Liver (tissue), 9 donors: ENCODE measurements around the gene NUTM2G. TPM values are rescaled to one million over a fixed set of nuclear protein-coding genes. Genes with fewer than 3 reads are reported as not detected.
"Not testable (repeated sequence)": the region's sequence is repeated elsewhere in the genome, so short reads cannot be mapped to it uniquely, and the experiment has no call there.

Experiments used
- DNase-seq: peaks from one replicate; pipeline ENCODE4 v3.0.0-alpha.2; 2017; ENCODE audit warnings: low spot score
- H3K27ac ChIP-seq, 2 donors: one replicate each; pipeline ENCODE4 v1.7.0; 2013; ENCODE audit warnings: inconsistent platforms in 2 of 2, low read length in 2 of 2, control low read depth in 1 of 2, low read depth in 1 of 2, mild to moderate bottlenecking in 1 of 2
- H3K27me3 ChIP-seq, 4 donors: one replicate each; pipeline versions ENCODE4 v1.6.1 to v1.7.0; 2013; ENCODE audit warnings: low read length in 3 of 4, inconsistent platforms in 1 of 4, mild to moderate bottlenecking in 1 of 4, moderate library complexity in 1 of 4; ENCODE audit not compliant: control insufficient read depth in 4 of 4, insufficient read depth in 4 of 4
- H3K36me3 ChIP-seq, 4 donors: one replicate each; pipeline versions ENCODE4 v1.6.1 to v1.7.0; 2013; ENCODE audit warnings: low read length in 3 of 4, mild to moderate bottlenecking in 3 of 4, low read depth in 1 of 4, moderate library complexity in 1 of 4; ENCODE audit not compliant: control insufficient read depth in 4 of 4, insufficient read depth in 3 of 4
- H3K4me1 ChIP-seq, 4 donors: one replicate each; pipeline versions ENCODE4 v1.6.1 to v1.7.0; 2013; ENCODE audit warnings: low read length in 3 of 4, mild to moderate bottlenecking in 3 of 4, moderate library complexity in 1 of 4; ENCODE audit not compliant: control insufficient read depth in 4 of 4, insufficient read depth in 4 of 4
- H3K4me3 ChIP-seq, 3 donors: one replicate each; pipeline versions ENCODE4 v1.6.1 to v1.7.0; 2013; ENCODE audit warnings: low read length in 3 of 3, control low read depth in 1 of 3, low read depth in 1 of 3, mild to moderate bottlenecking in 1 of 3
- H3K9ac ChIP-seq, 2 donors: one replicate each; pipeline ENCODE4 v1.7.0; 2013; ENCODE audit warnings: low read length in 2 of 2, mild to moderate bottlenecking in 2 of 2, moderate library complexity in 2 of 2, control low read depth in 1 of 2, low read depth in 1 of 2
- H3K9me3 ChIP-seq, 4 donors: one replicate each; pipeline versions ENCODE4 v1.6.1 to v1.7.0; 2013; ENCODE audit warnings: low read length in 3 of 4; ENCODE audit not compliant: control insufficient read depth in 4 of 4
- WGBS: extraction: QIAGEN DNeasy Blood & Tissue Kit; methylation state at CpG from one replicate; pipeline ENCODE4 v1.1.7; 2013; 5-methylcytosine and 5-hydroxymethylcytosine counted together
- polyA plus RNA-seq, 2 donors: library from polyadenylated mRNA; stranded (reverse) in 1 of 2; unstranded in 1 of 2; fragments of 200-250 nt in 1 of 2; fragments of >200 nt in 1 of 2; fragmentation: Nextera tagmentation in 1 of 2; extraction: Ambion mirVana in 1 of 2; gene quantifications; one replicate each; pipeline versions ENCODE4 v1.2.1 to v1.2.3, GENCODE V29; 2013 to 2015
- total RNA-seq, 2 donors: library from RNA; depleted of rRNA; stranded (reverse); fragments of >200 nt; gene quantifications; one replicate each; pipeline ENCODE4 v1.2.3, GENCODE V29; 2014
- donor health status: healthy.
- donor health status: healthy.
- donor health status: healthy.
- donor health status: healthy.
- donor health status: healthy.

The NUTM2G gene
- total and polyA plus RNA-seq, 4 donors: 0.07 TPM; not detected in 3

DNA sequence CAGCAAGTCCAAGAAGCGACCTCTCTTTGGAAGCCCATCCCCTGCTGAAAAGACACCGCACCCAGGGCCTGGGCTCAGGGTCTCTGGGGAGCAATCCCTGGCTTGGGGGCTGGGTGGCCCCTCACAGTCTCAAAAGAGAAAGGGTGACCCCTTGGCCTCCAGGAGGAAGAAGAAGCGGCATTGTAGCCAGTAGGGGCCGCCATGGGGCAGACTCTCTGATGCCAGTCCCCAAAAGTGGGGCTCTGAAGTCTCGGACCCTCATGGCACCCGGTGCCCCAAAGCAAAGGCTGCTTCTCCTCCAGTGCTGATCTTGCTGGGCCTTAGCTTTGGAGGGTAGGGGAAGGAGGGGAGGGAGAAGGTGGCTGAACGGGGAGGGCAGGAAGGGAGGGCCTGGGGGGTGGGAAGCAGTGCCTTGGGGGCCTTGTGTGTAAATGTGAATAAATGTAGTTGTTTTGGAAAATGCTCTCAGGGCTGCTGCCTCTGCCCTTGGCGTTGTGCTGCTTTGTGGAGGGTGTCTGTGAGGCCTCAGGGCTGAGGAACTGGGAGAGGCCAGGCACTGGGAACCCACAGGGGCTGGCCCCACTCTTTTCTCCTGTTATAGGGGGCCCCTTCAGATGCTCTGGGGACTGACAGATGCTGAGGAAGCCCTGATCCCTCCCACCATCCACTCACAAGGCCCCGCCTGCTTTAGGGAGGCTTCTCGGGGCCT lies 10.5 kb downstream of the NUTM2G start:
- H3K9ac ChIP-seq, H3K4me3 ChIP-seq, DNase-seq, H3K27ac ChIP-seq, H3K36me3 ChIP-seq, H3K27me3 ChIP-seq, H3K4me1 ChIP-seq, H3K9me3 ChIP-seq: not testable (repeated sequence)
- WGBS: no CpG with 5 or more reads among the region's 10 CpGs

DNA sequence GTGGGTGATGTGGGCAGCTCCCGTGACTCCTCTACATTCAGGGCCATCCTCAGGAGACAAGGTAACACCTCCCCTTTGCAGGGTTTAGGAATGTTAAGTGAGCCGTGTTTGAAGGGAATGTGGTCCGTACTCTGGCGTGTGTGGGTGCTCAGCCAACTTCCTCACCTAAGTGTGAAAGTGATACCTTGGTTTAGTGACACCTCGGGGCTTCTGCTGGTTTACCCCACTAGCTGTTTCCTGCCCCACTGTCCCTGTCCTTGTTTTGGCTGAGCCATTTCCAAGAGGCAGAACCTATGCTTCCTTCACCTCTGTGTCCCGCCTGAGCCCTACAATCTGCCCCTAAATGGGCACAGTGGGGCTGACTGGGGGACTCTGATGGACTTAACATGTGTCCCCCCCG lies 12.3 kb downstream of the NUTM2G start:
- H3K9ac ChIP-seq, DNase-seq, H3K27ac ChIP-seq, H3K36me3 ChIP-seq, H3K4me1 ChIP-seq, H3K27me3 ChIP-seq, H3K9me3 ChIP-seq, H3K4me3 ChIP-seq: not testable (repeated sequence)
- 96% methylated on average over 4 of the region's 7 CpGs for WGBS

DNA sequence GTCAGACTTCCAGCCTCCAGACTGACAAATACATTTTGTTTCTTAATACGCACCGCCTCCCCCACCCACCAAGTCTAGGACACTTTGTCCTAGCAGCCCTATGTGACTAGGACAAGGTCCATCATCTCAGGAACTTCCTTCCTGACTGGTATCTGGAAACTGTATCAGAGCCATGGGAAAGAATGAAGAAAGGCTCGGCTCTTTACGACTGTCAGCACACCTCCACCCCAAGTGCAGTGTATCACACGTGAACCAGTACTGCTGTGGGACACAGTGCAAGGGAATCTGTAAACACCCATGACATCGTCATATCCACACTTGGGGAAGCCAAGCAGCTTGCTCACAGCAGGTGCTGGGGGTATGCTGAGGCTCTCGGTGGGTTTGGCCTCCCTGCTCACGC lies 13.0 kb downstream of the NUTM2G start:
- 97% methylated on average over 2 of the region's 8 CpGs for WGBS
- H3K9me3 ChIP-seq, H3K27me3 ChIP-seq, H3K36me3 ChIP-seq, H3K4me3 ChIP-seq, H3K27ac ChIP-seq, H3K4me1 ChIP-seq, DNase-seq, H3K9ac ChIP-seq: not testable (repeated sequence)

DNA sequence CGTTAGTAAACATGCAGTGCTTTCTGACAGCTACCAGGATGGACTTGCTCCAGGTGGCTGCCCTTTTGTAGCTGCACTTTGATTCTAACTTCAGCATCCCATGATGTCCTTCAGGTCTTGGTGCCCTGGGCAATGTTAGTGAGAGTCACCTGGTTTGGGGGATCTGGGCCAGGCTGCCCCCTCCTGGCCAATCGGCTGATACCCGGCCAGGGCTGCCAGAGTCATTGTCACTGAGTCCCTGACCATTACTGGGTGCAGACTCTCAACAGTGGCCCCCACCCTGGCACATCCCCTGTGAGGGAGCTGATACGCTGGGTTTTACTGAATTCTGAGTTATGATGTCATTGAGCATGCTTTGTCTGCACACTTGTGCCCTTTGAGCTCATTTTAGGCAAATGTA lies 13.5 kb downstream of the NUTM2G start:
- H3K4me3 ChIP-seq, H3K27ac ChIP-seq, H3K27me3 ChIP-seq, H3K9ac ChIP-seq, H3K4me1 ChIP-seq, DNase-seq, H3K9me3 ChIP-seq, H3K36me3 ChIP-seq: not testable (repeated sequence)
- no CpG with 5 or more reads among the region's 4 CpGs for WGBS

DNA sequence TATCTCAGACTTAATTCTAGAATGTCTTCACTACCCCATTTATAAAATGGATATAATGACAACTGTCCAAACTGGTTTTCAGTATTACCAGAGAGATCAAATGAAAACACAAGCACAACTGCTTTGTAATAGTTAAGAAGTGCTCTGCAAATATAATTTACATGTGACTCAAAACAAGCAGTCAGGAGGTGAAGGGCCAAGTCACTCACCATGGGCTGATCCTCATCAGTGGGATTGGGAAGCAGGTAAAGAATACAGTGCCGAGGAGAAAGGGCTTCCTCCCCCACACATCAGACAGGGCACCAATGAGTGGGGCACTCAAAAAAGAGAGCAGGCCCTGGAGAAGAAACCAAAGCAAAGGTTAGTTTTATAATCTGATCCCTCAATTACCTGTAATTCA lies 20.7 kb downstream of the NUTM2G start:
- H3K9me3 ChIP-seq, H3K9ac ChIP-seq, H3K27me3 ChIP-seq, H3K36me3 ChIP-seq, H3K27ac ChIP-seq, H3K4me3 ChIP-seq, DNase-seq, H3K4me1 ChIP-seq: not testable (repeated sequence)
- no CpG with 5 or more reads among the region's 1 CpG for WGBS

DNA sequence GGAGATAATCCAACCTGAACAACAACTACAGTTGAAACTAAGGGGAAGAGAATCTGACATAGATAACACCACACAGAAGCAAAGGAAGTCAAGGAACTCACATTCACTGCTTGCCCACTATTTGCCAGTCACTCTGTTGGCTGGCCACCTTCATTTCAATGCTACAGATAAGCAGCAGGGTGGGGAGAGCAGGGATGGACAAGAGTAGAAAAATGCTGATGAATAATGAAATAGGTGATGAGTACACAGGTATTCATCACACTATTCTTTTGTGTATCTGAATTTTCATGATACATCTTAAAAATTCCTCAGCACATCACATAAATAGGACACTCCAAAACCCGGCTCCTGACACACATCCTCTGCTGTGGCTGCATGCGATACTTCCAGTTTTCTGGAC lies 21.9 kb downstream of the NUTM2G start:
- H3K4me3 ChIP-seq, H3K36me3 ChIP-seq, H3K9ac ChIP-seq, H3K27ac ChIP-seq, DNase-seq, H3K27me3 ChIP-seq, H3K9me3 ChIP-seq, H3K4me1 ChIP-seq: not testable (repeated sequence)
- no CpG with 5 or more reads among the region's 2 CpGs for WGBS

DNA sequence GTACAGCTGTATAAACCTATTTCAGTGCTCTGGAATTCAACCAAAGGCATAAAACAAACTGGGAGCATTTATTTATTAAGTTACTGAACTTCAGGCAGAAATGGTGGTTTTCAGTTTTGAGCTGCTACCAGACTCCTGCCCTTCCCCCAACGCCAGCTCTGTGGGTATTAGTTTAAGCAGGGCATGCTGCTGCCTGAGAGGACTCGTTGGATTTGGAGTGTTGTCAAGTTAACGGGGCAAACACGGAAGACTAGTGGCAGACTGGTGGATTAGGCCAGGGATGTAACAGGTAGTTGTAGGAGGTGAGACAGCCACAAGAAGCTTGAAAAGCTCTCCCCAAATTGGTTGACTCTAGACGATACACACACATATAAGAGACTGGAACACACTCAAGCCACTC lies 38.9 kb downstream of the NUTM2G start:
- H3K36me3 ChIP-seq, H3K9me3 ChIP-seq, H3K4me1 ChIP-seq, H3K27ac ChIP-seq, DNase-seq, H3K27me3 ChIP-seq, H3K9ac ChIP-seq, H3K4me3 ChIP-seq: not testable (repeated sequence)
- WGBS: 86% methylated on average over 5 of the region's 5 CpGs

DNA sequence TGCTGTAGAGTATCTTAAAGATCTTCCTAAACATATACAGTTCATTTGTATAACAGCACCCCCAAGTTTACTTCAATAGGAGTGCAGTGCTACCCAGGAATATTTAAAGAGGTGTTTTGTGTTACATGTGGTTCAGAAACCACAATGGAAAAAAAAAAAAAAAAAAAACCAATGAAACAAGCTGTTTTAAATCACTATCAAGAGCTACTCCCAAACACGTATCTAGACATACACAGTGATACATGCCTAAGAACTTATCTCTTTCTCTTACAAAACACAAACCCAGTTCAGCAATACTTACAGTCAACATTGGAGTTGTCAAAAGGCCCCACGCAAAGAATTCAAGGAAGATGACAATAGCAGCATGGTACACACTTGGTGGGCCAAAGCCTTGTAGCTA lies 43.9 kb downstream of the NUTM2G start:
- H3K9me3 ChIP-seq, H3K9ac ChIP-seq, H3K4me3 ChIP-seq, H3K27ac ChIP-seq, H3K27me3 ChIP-seq, DNase-seq, H3K4me1 ChIP-seq, H3K36me3 ChIP-seq: not testable (repeated sequence)
- 98% methylated on average over 2 of the region's 2 CpGs for WGBS

DNA sequence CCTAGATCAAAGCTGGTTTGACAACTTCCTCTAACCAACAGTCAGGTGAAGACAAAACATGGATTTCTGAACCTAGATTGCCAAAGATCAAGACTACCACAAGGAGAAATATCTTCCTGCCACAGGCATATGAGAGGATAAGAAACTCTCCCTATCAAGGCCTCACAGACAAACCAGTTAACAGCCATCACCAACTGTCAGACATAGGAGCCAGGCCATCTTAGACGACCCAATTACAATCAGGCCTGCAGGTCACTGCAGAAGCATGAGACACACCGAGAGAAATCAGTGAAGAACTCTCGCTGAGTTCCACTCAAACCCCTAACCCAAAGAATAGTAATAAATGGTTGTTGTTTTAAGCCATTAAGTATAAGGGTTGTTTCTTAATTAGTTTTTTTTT lies 45.4 kb downstream of the NUTM2G start:
- H3K27me3 ChIP-seq, H3K9ac ChIP-seq, H3K27ac ChIP-seq, H3K36me3 ChIP-seq, H3K9me3 ChIP-seq, H3K4me3 ChIP-seq, H3K4me1 ChIP-seq: not testable (repeated sequence)
- 91% methylated on average over 3 of the region's 3 CpGs for WGBS
- DNase-seq: peak; percentile 33
